Esophagus muscularis mucosa (tissue), 4 donors: ENCODE measurements around the gene PDHX. TPM values are rescaled to one million over a fixed set of nuclear protein-coding genes. Genes with fewer than 3 reads are reported as not detected.

Source experiments
- DNase-seq: peaks from one replicate; pipeline ENCODE4 v3.0.0-alpha.2; 2017; ENCODE audit errors: extremely low spot score
- H3K27ac ChIP-seq, 4 donors: fragments of 200-600 bp; sonication (generic); replicated peaks in 1 of 4; 1 replicate in 3 of 4; 2 replicates in 1 of 4; pipeline ENCODE4 v1.5.1; 2016 to 2019; ENCODE audit warnings: mild to moderate bottlenecking in 1 of 4
- H3K27me3 ChIP-seq, 4 donors: fragments of 200-600 bp; sonication (generic); one replicate each; pipeline versions ENCODE4 v1.5.1 to v1.6.0; 2016 to 2019
- H3K36me3 ChIP-seq, 4 donors: fragments of 200-600 bp; sonication (generic); one replicate each; pipeline ENCODE4 v1.5.1; 2016 to 2019
- H3K4me1 ChIP-seq, 4 donors: fragments of 200-600 bp; sonication (generic); one replicate each; pipeline ENCODE4 v1.5.1; 2016 to 2019
- H3K4me3 ChIP-seq, 4 donors: fragments of 200-600 bp; sonication (generic); 1 replicate in 2 of 4; 2 replicates in 2 of 4; pipeline ENCODE4 v1.5.1; 2016 to 2019; ENCODE audit warnings: mild to moderate bottlenecking in 4 of 4, moderate library complexity in 1 of 4
- H3K9me3 ChIP-seq, 4 donors: fragments of 200-600 bp; sonication (generic); 1 replicate in 3 of 4; 2 replicates in 1 of 4; pipeline ENCODE4 v1.5.1; 2016 to 2019
- EP300 ChIP-seq: sonication (generic); formaldehyde crosslinking; IDR thresholded peaks from one replicate; pipeline ENCODE4 v1.6.1; 2017; ENCODE audit warnings: antibody characterized with exemption
- POLR2A ChIP-seq: fragments of 450-650 bp; IDR thresholded peaks from one replicate; pipeline ENCODE4 v1.6.1; 2017; ENCODE audit warnings: antibody characterized with exemption, moderate library complexity, mild to moderate bottlenecking, low read depth
- POLR2AphosphoS5 ChIP-seq, 2 donors: sonication (generic); formaldehyde crosslinking; IDR thresholded peaks; one replicate each; pipeline ENCODE4 v1.6.1; 2017; ENCODE audit warnings: antibody characterized with exemption in 2 of 2
- WGBS: methylation state at CpG from one replicate; pipeline ENCODE4 v1.1.5; 2018; 5-methylcytosine and 5-hydroxymethylcytosine counted together
- intact Hi-C: fragments of 100-400 bp; cut with DNase I; formaldehyde crosslinking; loops from one replicate; pipeline ENCODE4 v1.15.1; 2023
- total RNA-seq, 4 donors: library from RNA; depleted of rRNA; stranded (reverse); fragments of >200 nt; gene quantifications; one replicate each; pipeline versions ENCODE4 v1.1.0 to v1.2.1, GENCODE V29; 2016
- TF ChIP-seq, protein P1 (sequence below), 3 experiments: fragments of 200-600 bp in 2 of 3; fragments of 450-650 bp in 1 of 3; sonication (generic) in 2 of 3; IDR thresholded peaks; one replicate each; pipeline ENCODE4 v1.5.1; 2017 to 2019; ENCODE audit warnings: antibody characterized with exemption in 3 of 3, mild to moderate bottlenecking in 2 of 3, moderate library complexity in 1 of 3

Gene PDHX
- total RNA-seq, 4 donors from 2014 or later: 39.9 to 43.4 (median 42.1) TPM

DNA sequence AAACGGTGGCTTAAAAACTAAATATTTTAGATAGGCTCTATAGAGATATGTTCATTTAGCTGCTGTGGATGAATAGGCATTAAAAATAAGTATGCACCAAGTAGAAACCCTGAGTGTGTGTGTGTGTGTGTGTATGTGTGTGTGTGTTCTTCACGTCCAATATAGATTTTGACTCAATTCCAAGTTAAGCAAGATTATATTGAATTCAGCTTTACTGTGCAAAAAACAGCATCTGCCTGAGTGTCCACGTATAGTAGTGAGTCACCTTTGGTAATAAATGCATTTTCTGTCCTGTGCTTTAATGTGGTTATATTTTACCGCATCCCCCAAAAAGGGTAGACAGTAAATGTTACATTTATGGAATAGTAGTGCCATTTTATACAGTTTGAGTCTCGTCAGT lies 71.2 kb downstream of the PDHX start:
- no peak for DNase-seq
- Histone ChIP-seq H3K9me3 (no peaks in the 10 kb centered on the region), H3K27ac (no peak overlapping the region), H3K27me3 (no peaks in the 10 kb centered on the region), H3K36me3 (peaks cover 12 to 34% (median 18%) of the 10 kb centered on the region in 4 donors), H3K4me3 (no peak overlapping the region), H3K4me1 (no peaks in the 10 kb centered on the region)
- WGBS: 75% methylated on average over 5 of the region's 5 CpGs
- TF ChIP-seq POLR2AphosphoS5 (IDR thresholded peaks at IDR 0.05) (no peak), EP300 (no peak), POLR2A (no peak)
- TF ChIP-seq, protein P1, sequence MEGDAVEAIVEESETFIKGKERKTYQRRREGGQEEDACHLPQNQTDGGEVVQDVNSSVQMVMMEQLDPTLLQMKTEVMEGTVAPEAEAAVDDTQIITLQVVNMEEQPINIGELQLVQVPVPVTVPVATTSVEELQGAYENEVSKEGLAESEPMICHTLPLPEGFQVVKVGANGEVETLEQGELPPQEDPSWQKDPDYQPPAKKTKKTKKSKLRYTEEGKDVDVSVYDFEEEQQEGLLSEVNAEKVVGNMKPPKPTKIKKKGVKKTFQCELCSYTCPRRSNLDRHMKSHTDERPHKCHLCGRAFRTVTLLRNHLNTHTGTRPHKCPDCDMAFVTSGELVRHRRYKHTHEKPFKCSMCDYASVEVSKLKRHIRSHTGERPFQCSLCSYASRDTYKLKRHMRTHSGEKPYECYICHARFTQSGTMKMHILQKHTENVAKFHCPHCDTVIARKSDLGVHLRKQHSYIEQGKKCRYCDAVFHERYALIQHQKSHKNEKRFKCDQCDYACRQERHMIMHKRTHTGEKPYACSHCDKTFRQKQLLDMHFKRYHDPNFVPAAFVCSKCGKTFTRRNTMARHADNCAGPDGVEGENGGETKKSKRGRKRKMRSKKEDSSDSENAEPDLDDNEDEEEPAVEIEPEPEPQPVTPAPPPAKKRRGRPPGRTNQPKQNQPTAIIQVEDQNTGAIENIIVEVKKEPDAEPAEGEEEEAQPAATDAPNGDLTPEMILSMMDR (IDR thresholded peaks at IDR 0.05): no peak
- intact Hi-C loops: loop anchor here (5.0 kb wide), 1 partner anchor 55 kb away; no protein-coding TSS in a partner anchor

DNA sequence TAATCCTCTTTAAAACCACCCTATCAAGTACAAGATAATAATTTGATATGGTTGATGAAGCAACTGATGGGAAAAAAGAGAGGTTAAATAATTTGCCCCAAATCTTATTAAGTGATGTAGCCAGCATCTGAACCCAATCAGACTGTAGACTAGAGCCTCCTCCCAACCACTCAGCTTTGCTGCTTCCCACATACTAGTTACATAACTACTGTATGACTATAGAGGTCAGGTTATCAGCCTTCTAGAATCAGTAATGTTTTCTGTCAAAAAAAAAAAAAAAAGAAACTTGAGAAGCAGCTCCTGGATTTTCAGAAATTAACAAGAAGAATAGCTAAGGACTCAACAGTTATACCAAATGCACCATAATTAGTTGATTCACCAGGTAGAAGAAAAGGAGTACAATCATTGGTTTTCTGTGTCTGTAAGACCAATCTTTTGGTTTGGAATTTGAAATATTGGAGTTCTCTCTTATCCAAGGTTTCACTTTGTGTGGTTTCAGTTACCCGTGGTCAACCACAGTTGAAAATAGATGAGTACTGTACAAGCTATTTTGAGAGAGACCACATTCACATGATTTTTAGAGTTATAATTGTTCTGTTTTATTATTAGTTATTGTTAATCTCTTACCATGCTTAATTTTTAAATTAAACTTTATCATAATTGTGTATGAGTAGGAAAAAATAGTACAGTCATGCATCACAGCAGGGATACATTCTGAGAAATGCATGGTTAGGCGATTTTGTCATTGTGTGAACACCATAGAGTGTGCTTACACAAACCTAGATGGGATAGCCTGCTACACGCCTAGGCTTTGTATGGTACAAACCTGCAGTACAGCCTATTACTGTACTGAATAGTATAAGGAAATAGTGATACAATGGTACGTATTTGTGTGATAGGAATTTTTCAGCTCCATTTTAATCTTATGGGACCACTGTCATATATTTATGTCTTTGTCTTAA lies 72.2 kb downstream of the PDHX start:
- WGBS: 88% methylated on average over 4 of the region's 4 CpGs
- H3K9me3 ChIP-seq: no peaks in the 10 kb centered on the region
- no peaks in the 10 kb centered on the region for H3K4me1 ChIP-seq
- DNase-seq: no peak
- TF ChIP-seq, protein P1 (IDR thresholded peaks at IDR 0.05): no peak
- TF ChIP-seq POLR2AphosphoS5 (IDR thresholded peaks at IDR 0.05): no peak
- TF ChIP-seq EP300: no peak
- TF ChIP-seq POLR2A: no peak
- H3K27me3 ChIP-seq: no peaks in the 10 kb centered on the region
- H3K27ac ChIP-seq: no peak overlapping the region
- H3K36me3 ChIP-seq: peaks cover 12 to 34% (median 20%) of the 10 kb centered on the region in 4 donors
- intact Hi-C loops: loop anchor here (5.0 kb wide), 1 partner anchor 56 kb away; no protein-coding TSS in a partner anchor
- no peak overlapping the region for H3K4me3 ChIP-seq

DNA sequence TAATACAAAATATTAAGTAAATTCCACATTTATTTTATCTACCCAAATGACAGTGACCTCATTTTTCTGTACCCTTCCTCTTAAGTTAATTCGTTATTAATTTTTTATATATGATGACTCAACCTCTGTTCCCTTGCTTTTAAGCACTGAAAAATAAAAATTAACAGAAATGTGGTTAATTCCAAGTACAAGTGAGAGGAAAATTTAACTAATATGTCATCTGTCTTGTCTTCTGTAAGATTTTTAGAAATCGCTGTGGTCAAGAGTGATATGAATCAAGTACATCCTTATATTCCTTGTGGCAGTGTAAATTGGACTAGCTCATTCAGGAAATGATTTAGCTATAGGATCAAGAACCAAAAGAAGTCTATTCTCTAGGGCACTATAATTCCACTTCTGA lies 74.5 kb downstream of the PDHX start:
- Histone ChIP-seq H3K27me3 (no peaks in the 10 kb centered on the region), H3K27ac (no peak overlapping the region), H3K9me3 (no peaks in the 10 kb centered on the region), H3K4me1 (no peaks in the 10 kb centered on the region), H3K4me3 (no peak overlapping the region), H3K36me3 (peaks cover 2 to 19% (median 13%) of the 10 kb centered on the region in 4 donors)
- intact Hi-C loops: loop anchor here (10.0 kb wide), 1 partner anchor 154 kb away; no protein-coding TSS in a partner anchor
- TF ChIP-seq EP300 (no peak), POLR2A (no peak), POLR2AphosphoS5 (IDR thresholded peaks at IDR 0.05) (no peak)
- TF ChIP-seq, protein P1 (IDR thresholded peaks at IDR 0.05): no peak
- WGBS: 91% methylated on average over 2 of the region's 2 CpGs
- DNase-seq: no peak

DNA sequence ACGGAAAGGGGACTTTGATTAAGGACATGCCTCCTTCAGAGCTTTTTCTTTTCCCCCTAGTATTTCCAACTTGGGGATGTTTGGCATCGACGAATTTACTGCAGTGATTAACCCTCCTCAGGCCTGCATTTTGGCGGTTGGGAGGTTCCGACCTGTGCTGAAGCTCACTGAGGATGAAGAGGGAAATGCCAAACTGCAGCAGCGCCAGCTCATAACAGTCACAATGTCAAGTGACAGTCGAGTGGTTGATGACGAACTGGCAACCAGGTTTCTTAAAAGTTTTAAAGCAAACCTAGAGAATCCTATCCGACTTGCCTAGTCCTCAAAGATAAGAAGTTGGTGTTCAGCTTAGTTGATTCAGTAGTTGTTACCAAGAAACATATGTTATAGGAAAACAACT lies 78.4 kb downstream of the PDHX start:
- Histone ChIP-seq H3K36me3 (peaks cover 0 to 14% (median 1%) of the 10 kb centered on the region in 4 donors), H3K4me1 (peaks cover 0 to 10% (median 3%) of the 10 kb centered on the region in 4 donors), H3K27me3 (no peaks in the 10 kb centered on the region), H3K4me3 (no peak overlapping the region), H3K9me3 (no peaks in the 10 kb centered on the region), H3K27ac (no peak overlapping the region)
- no peak for TF ChIP-seq POLR2AphosphoS5 (IDR thresholded peaks at IDR 0.05)
- TF ChIP-seq POLR2A: no peak
- no peak for TF ChIP-seq EP300
- TF ChIP-seq, protein P1 (IDR thresholded peaks at IDR 0.05): no peak
- DNase-seq: no peak
- intact Hi-C loops: loop anchor here (10.0 kb wide), 1 partner anchor 150 kb away; no protein-coding TSS in a partner anchor
- WGBS: 93% methylated on average over 9 of the region's 9 CpGs
